ENCODE data around the gene DLEC1. TPM values are rescaled to one million over a fixed set of nuclear protein-coding genes. Genes with fewer than 3 reads are reported as not detected.
"Not testable (repeated sequence)": the region's sequence is repeated elsewhere in the genome, so short reads cannot be mapped to it uniquely, and the experiment has no call there.

The DLEC1 gene
- total RNA-seq, 4 donors from 2014 or later = 0.19 to 0.42 (median 0.37) TPM

DNA sequence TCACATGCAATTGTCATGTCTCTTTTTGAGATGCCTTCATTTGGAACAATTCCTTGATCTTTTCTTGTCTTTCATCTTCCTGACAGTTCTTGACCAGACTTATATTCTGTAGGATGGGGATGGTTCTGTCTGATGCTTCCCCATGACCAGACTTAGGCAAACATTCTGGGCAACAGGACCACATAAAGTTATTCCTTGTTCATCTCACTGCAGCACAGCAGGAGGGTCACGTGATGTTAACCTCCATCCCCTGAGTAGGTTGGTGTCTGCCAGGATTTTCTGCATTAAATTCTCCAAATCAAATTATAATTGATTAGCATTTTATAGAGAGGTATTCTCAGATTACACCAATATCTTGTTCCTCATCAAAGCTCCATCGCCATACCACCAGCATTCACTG, 7.8 kb downstream of the DLEC1 start:
- no peak for TF ChIP-seq POLR2A (IDR thresholded peaks at IDR 0.05; ENCODE audit: low read depth)
- no peak for TF ChIP-seq EP300 (IDR thresholded peaks at IDR 0.05)
- TF ChIP-seq, protein P1, sequence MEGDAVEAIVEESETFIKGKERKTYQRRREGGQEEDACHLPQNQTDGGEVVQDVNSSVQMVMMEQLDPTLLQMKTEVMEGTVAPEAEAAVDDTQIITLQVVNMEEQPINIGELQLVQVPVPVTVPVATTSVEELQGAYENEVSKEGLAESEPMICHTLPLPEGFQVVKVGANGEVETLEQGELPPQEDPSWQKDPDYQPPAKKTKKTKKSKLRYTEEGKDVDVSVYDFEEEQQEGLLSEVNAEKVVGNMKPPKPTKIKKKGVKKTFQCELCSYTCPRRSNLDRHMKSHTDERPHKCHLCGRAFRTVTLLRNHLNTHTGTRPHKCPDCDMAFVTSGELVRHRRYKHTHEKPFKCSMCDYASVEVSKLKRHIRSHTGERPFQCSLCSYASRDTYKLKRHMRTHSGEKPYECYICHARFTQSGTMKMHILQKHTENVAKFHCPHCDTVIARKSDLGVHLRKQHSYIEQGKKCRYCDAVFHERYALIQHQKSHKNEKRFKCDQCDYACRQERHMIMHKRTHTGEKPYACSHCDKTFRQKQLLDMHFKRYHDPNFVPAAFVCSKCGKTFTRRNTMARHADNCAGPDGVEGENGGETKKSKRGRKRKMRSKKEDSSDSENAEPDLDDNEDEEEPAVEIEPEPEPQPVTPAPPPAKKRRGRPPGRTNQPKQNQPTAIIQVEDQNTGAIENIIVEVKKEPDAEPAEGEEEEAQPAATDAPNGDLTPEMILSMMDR (IDR thresholded peaks at IDR 0.05) = no peak
- TF ChIP-seq POLR2AphosphoS5 (IDR thresholded peaks at IDR 0.05) = no peak
- no peak overlapping the region for H3K27ac ChIP-seq (replicated peaks in 1 of 4)
- no peaks in the 10 kb centered on the region for H3K36me3 ChIP-seq
- H3K4me3 ChIP-seq = no peak overlapping the region
- no peaks in the 10 kb centered on the region for H3K4me1 ChIP-seq
- DNase-seq (ENCODE audit: extremely low spot score) = no peak
- H3K27me3 ChIP-seq = no peaks in the 10 kb centered on the region
- no peaks in the 10 kb centered on the region for H3K9me3 ChIP-seq
- WGBS = 100% methylated on average over 2 of the region's 2 CpGs
- intact Hi-C loops (cut with DNase I) = no loop called here

DNA sequence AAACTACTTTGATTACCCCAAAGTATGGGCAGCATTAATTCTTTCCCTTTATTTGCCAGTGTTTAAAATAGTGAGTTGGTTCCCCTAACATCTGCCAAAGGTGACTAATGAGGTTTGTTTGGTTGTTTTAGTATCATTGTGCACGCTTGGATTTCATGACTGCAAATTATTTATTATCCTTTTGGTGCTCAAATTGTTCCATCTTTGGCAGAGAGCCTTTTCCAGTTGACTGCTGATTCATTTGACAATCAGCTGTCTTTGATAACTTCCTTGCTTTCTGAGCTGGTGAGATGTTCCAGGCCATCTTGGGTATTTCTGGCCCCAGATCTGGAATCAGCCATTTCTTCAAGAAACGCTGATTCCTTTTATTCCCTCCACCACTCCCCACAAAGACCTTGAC, 8.9 kb downstream of the DLEC1 start:
- DNase-seq (ENCODE audit: extremely low spot score) = no peak
- intact Hi-C loops (cut with DNase I) = no loop called here
- H3K9me3 ChIP-seq = no peaks in the 10 kb centered on the region
- peaks cover 0 to 7% (median 0%) of the 10 kb centered on the region in 4 donors for H3K27me3 ChIP-seq
- H3K27ac ChIP-seq (replicated peaks in 1 of 4) = no peak overlapping the region
- no peak overlapping the region for H3K4me3 ChIP-seq
- no peaks in the 10 kb centered on the region for H3K36me3 ChIP-seq
- TF ChIP-seq POLR2A (IDR thresholded peaks at IDR 0.05; ENCODE audit: low read depth) (no peak), POLR2AphosphoS5 (IDR thresholded peaks at IDR 0.05) (no peak), EP300 (IDR thresholded peaks at IDR 0.05) (no peak)
- TF ChIP-seq, protein P1 (IDR thresholded peaks at IDR 0.05) = no peak
- H3K4me1 ChIP-seq = no peaks in the 10 kb centered on the region
- WGBS = 82% methylated on average over 2 of the region's 2 CpGs

DNA sequence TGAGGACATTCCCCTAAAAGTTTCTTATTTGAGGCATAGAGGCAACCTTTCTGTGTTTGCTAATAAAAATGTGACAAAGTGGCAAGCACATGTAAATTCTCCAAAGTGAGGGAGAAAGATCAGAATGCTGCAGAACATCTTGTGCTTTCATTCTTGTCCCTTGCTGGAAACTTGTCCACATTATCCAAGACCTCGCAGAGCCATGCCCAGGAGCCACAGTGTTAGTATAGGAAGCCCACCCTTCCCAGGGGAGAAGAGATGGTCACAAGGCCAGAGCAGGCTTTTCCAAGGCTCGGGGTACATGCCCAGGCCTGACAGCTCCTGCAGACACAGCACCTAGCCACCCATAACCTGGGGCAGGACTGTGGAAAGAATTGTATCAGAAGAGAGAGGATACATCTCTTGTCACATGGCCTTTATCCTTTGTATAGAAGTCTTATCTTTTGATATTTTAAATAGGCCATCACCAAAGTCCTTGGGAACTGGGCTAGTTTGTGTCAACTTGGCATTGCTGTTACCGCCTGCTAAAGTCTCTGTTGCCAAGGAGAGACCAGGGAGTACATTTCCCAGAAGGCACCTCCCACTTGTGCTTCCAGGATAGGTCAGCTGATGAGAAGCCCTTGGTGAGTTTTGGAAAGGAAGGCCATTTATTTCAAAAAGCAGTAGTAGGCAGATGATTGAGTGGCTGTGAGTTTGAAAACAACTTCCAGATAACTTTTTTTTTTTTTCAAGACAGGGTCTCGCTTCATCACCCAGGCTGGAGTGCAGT, 10.5 kb downstream of the DLEC1 start:
- peaks cover 0 to 7% (median 0%) of the 10 kb centered on the region in 4 donors for H3K27me3 ChIP-seq

DNA sequence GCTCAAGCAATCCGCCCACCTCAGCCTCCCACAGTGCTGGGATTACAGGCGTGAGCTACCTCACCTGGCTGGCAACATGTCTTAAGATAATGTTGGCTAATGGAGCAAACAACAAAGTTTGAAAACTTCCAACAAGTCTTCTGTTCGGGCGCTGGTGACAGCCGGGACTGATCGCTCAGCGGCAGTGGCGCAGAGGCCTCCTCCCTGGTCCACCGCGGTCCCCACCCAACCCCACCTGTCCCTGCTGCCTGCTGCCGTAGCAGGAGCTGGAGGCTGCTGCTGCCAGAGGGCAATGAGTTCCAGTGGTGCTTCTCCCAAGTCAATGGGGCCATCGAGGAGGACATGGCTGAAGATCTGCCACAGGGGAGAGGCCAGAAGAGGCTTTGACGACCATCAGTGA, 12.1 kb downstream of the DLEC1 start:
- H3K36me3 ChIP-seq = no peaks in the 10 kb centered on the region
- no peak for DNase-seq (ENCODE audit: extremely low spot score)
- H3K27ac ChIP-seq (replicated peaks in 1 of 4) = no peak overlapping the region
- H3K4me1 ChIP-seq = no peaks in the 10 kb centered on the region
- 89% methylated on average over 13 of the region's 13 CpGs for WGBS
- TF ChIP-seq POLR2AphosphoS5 (IDR thresholded peaks at IDR 0.05) = no peak
- TF ChIP-seq POLR2A (IDR thresholded peaks at IDR 0.05; ENCODE audit: low read depth) = no peak
- no peak for TF ChIP-seq EP300 (IDR thresholded peaks at IDR 0.05)
- TF ChIP-seq, protein P1 (IDR thresholded peaks at IDR 0.05) = no peak
- H3K27me3 ChIP-seq = peaks cover 0 to 7% (median 0%) of the 10 kb centered on the region in 4 donors
- no peaks in the 10 kb centered on the region for H3K9me3 ChIP-seq
- no peak overlapping the region for H3K4me3 ChIP-seq
- intact Hi-C loops (cut with DNase I) = no loop called here

More for the DNA sequence above, 10.5 kb downstream of the DLEC1 start:
- no peaks in the 10 kb centered on the region for H3K9me3 ChIP-seq
- peak; percentile 90 for DNase-seq (ENCODE audit: extremely low spot score)
- H3K36me3 ChIP-seq = no peaks in the 10 kb centered on the region
- no peak overlapping the region for H3K27ac ChIP-seq (replicated peaks in 1 of 4)
- intact Hi-C loops (cut with DNase I) = no loop called here
- H3K4me1 ChIP-seq = no peaks in the 10 kb centered on the region
- 82% methylated on average over 4 of the region's 4 CpGs for WGBS
- no peak overlapping the region for H3K4me3 ChIP-seq
- TF ChIP-seq EP300 (IDR thresholded peaks at IDR 0.05) = no peak
- TF ChIP-seq, protein P1 (IDR thresholded peaks at IDR 0.05) = no peak
- TF ChIP-seq POLR2AphosphoS5 (IDR thresholded peaks at IDR 0.05) = no peak
- TF ChIP-seq POLR2A (IDR thresholded peaks at IDR 0.05; ENCODE audit: low read depth) = no peak

DNA sequence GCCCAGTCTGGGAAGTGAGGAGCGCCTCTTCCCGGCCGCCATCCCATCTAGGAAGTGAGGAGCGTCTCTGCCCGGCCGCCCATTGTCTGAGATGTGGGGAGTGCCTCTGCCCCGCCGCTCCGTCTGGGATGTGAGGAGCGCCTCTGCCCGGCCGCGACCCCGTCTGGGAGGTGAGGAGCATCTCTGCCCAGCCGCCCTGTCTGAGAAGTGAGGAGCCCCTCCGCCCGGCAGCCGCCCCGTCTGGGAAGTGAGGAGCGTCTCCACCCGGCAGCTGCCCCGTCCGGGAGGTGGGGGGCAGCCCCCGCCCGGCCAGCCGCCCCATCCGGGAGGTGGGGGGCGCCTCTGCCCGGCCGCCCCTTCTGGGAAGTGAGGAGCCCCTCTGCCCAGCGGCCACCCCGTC, 14.3 kb downstream of the DLEC1 start:
- not testable (repeated sequence) for H3K4me3 ChIP-seq
- WGBS = 97% methylated on average over 13 of the region's 32 CpGs

DNA sequence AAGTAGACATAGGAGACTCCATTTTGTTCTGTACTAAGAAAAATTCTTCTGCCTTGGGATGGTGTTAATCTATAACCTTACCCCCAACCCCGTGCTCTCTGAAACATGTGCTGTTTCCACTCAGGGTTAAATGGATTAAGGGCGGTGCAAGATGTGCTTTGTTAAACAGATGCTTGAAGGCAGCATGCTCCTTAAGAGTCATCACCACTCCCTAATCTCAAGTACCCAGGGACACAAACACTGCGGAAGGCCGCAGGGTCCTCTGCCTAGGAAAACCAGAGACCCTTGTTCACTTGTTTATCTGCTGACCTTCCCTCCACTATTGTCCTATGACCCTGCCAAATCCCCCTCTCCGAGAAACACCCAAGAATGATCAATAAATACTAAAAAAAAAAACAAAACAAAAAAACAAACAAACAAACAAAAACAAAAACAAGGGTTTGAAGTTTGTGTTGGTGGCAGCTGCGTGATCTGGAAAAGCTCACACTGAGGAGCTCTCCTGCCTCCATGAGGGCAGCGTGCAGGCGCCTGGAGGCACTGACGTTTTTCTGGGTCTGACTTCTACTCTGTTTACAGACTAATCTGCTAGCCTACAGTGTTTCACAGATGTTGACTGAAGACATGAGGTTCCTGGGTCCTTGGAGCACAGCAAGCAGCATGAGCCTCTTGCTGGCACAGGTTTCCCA, 14.9 kb downstream of the DLEC1 start:
- H3K9me3 ChIP-seq; H3K4me1 ChIP-seq; DNase-seq (ENCODE audit: extremely low spot score); H3K27me3 ChIP-seq; H3K27ac ChIP-seq (replicated peaks in 1 of 4); H3K36me3 ChIP-seq; intact Hi-C loops (cut with DNase I); H3K4me3 ChIP-seq: not testable (repeated sequence)
- 89% methylated on average over 7 of the region's 9 CpGs for WGBS

More for the DNA sequence above, 14.3 kb downstream of the DLEC1 start:
- H3K36me3 ChIP-seq; H3K4me1 ChIP-seq; DNase-seq (ENCODE audit: extremely low spot score); H3K27me3 ChIP-seq; H3K9me3 ChIP-seq; H3K27ac ChIP-seq (replicated peaks in 1 of 4); intact Hi-C loops (cut with DNase I): not testable (repeated sequence)

All from esophagus muscularis mucosa (tissue), 4 donors.